NCI-H128 (cell line): Measurements from ENCODE around the gene UBE2QL1.
"Not testable (repeated sequence)": the region's sequence is repeated elsewhere in the genome, so short reads cannot be mapped to it uniquely, and the experiment has no call there.

ENCODE experiments used
- DNase-seq: peaks from one replicate; lab custom pipeline; 2025; ENCODE audit not compliant: unreplicated experiment; lab: John Stamatoyannopoulos, UW

Gene UBE2QL1

GRCh38 chr5:6495433-6496206 lies 47.0 kb downstream of the UBE2QL1 start:
- no peak for DNase-seq

DNA sequence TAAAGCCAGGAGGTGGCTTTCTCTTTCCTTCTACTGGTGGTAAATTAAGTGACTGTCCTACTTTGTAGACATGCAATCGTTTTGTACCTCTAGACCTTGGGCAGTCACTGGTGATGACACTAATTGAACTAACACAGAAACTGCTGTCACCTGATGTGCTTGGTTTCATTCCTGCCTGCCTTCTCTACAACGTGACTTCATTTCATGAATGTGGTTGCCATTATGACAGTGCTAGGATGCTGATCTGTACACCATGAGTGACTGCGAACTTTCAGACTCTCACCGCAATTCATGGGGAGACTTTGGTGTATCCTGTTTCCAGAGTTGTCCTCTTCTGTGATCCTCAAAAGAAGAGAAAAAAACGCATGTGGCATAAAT lies 47.5 kb downstream of the UBE2QL1 start:
- no peak for DNase-seq

DNA sequence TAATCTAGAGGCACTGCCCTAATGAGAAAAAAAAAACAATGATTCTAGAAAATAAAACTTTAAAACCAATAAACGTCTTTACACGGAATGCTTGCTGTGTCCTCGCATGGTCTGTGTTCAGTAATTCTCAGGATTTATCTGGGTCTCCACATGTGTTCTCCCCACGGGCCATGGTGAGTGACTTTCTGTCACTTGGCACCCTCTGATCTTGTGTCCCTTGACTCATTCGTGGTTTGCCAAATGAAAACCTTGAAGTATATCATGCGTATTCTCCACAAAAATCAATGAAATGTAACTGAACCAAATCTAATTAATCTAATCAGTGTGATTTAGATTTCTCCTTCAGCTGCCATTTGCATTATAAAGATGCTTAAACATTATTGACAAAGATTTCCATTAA lies 48.0 kb downstream of the UBE2QL1 start:
- DNase-seq: no peak

DNA sequence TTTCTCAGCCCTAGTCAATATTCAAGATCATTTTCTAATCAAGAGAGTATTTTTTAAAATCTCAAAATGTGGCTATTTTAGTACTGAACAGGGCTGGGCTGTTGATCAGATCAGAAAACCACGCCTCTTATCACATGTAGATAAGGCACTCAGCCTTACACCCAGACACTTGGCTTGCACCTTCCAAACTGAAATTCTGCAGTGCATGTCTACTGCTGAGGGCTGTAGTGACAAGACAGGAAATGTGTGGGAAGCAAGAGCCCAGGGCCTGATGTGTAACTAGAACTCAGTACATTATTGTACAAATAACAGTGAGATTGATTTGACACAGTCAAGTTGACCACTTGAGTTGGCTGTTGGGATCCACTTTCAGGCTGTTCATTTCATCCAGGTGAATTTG lies 48.6 kb downstream of the UBE2QL1 start:
- DNase-seq: no peak

GRCh38 chr5:6498968-6499367 lies 50.3 kb downstream of the UBE2QL1 start:
- no peak for DNase-seq

GRCh38 chr5:6501701-6502100 lies 53.0 kb downstream of the UBE2QL1 start:
- DNase-seq: no peak

- no peak for DNase-seq
Measured at GRCh38 chr5:6502421-6502820, 53.8 kb downstream of the UBE2QL1 start.

DNA sequence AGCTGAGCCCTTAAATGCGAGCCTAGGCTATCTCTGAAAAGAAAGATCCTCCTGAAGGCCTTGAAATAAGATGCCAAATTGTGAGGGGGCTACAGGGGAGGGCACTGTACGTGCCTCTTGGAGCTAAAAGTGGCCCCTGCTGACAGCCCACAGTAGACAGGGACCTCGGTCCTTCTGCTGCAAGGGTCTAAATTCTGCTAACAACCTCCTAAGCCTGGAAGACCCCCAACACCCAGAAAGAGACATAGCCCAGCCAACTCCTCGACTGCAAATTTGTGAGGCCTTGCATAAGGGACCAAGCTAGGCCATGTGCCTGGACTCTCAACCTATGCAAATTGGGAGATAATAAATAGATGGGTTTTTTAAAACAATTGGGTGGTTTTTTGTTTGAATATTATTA lies 54.7 kb downstream of the UBE2QL1 start:
- no peak for DNase-seq

DNA sequence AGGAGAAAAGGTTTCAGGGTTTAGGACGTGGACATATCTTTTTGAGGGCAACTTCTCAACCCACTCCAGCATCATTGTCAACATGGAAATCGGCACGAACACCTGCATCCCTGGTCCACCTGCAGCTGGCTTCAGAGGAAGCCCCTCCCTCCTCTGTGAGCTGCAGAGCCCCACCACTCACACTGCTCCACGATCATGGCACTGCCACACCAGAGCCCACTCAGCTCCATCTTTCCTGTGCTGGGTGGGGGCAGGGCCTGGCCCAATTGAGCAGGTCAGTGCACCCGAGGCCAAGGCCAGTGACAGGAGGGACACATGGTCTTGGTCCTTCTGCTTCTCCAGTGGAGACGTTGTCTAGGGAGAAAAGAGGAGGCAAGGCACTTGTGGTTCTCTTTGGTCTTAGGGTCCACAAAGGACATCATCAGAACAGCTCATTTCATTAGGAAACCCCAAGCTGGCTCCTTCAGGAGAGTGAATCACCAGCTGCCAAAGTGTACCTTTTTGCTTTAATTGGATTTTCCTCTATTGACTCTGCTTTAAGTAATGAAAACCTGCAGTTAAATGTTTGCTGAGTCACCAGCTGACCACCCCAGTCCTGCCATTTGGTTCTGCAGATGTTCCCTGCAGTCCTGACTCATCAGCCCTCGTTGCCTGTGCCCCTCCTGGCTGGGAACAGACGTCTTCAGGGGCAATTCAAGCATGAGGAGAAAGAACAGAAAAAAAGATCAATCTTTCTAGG lies 56.2 kb downstream of the UBE2QL1 start:
- no peak for DNase-seq

DNA sequence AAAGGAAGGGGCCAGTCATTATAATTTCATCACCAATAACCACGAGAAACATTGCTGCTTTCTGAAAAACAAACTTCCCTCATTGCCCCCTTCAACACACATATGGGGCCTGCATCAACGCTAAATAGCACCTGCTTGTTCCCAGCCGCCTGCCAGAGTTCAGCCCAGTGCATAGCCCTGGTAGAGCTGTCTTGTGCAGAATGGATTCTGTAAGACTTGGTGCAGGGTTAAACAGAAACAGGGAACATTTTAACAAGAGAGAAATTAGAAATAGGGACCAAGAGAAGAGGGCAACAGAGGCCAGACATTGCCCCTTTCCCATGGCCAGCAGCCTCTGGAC lies 56.7 kb downstream of the UBE2QL1 start:
- DNase-seq: no peak

GRCh38 chr5:6505783-6506557 lies 57.3 kb downstream of the UBE2QL1 start:
- no peak for DNase-seq

DNA sequence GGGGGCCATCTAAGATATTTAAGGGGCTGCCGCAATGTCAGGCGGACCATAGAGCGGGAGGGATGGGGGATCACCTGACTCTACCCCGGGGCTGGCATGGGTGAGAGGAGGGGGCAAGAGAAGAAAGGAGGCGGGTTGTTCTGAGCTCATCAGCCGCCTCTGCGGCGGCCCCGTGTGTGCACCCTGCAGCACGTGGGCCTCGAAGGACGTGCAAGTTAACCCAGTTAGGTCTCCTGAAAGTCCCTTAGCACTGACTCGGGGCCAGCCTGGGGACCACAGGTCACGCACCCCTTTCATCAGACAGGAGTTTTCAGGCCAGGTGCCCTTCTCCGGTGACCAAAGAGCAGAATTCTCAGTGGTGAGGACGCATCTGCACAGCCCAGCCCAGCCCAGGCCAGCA lies 58.0 kb downstream of the UBE2QL1 start:
- no peak for DNase-seq

GRCh38 chr5:6508931-6509330 lies 60.3 kb downstream of the UBE2QL1 start:
- no peak for DNase-seq

DNA sequence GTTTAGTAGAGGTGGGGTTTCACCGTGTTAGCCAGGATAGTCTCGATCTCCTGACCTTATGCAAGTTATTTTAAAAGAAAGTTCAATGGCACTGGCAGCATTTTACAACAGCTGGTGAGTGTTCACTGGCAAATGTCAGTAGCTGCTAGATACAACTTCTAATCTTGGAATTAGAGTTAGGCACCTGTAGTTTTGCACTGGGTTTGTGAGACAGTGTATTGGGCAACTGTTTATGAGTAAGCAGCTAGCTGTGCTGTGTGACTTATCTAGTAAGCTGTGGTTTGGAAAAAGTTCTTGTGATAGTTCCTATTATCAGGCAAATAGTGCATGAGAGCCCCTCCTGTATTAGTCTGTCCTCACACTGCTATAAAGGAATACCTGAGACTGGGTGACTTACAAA lies 61.5 kb downstream of the UBE2QL1 start:
- DNase-seq: no peak

GRCh38 chr5:6510973-6511372 lies 62.3 kb downstream of the UBE2QL1 start:
- DNase-seq: no peak

GRCh38 chr5:6515812-6516211 lies 67.2 kb downstream of the UBE2QL1 start:
- DNase-seq: not testable (repeated sequence)

DNA sequence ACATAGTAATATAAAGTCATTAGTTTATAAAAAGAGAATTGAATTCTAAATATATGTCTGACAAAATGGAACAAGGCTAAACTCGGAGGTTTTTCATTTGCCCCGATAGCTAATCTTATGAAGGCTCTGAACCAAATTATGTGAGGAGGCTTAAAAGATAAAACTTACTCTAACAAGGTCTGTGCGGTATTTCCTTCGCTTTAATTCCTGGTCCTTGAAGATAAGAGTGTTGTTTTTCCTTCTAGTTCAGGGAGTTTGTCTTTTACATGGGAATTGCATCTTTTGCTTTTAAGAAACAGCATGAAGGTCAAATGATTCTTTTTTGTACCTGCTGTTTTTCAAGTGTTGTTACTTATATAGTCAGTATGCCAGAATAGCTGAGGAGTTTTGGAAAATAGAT lies 68.2 kb downstream of the UBE2QL1 start:
- no peak for DNase-seq

- no peak for DNase-seq
Measured at GRCh38 chr5:6517510-6517909, 68.9 kb downstream of the UBE2QL1 start.

GRCh38 chr5:6518298-6519057 lies 69.8 kb downstream of the UBE2QL1 start:
- no peak for DNase-seq

- DNase-seq: no peak
Measured at GRCh38 chr5:6520201-6520600, 71.5 kb downstream of the UBE2QL1 start.

DNA sequence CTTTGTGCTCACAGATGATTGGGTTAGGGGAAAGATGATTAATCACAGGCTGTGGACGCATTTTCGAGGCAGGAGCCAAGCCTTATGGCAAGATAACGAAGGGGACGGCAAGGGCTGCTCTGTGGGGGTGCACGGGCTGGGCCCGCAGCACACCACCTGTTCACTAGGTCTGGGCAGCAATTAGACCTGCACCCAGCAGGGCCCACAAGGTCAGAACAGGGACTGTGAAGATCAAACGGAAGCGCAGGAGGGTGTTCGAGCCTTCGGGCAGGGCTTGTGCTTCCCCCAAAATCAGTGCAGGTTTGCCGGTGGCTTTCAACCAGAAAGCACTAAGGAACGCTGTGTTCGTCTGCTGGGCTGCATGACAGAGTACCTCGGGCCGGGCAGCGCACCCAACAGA lies 73.7 kb downstream of the UBE2QL1 start:
- no peak for DNase-seq
